ENCODE results near the gene MCEMP1.

The MCEMP1 gene

GRCh38 chr19:7699003-7699402, 22.1 kb downstream of the MCEMP1 start:
- no peak for DNase-seq

GRCh38 chr19:7699417-7700401, 22.8 kb downstream of the MCEMP1 start:
- DNase-seq, result no peak

GRCh38 chr19:7701049-7701653, 24.3 kb downstream of the MCEMP1 start:
- DNase-seq, result no peak

GRCh38 chr19:7701654-7702457, 25.0 kb downstream of the MCEMP1 start, which contains the start of gene FCER2:
Gene FCER2 (minus strand): TSS chr19:7702131. CDS start chr19:7699760, 2,371 bp downstream.
- DNase-seq, result no peak

GRCh38 chr19:7703332-7703731, 26.4 kb downstream of the MCEMP1 start:
- no peak for DNase-seq

GRCh38 chr19:7704280-7705060, 27.6 kb downstream of the MCEMP1 start:
- no peak for DNase-seq

- no peak for DNase-seq
Measured at GRCh38 chr19:7705387-7706187, 28.7 kb downstream of the MCEMP1 start.

- DNase-seq, result no peak
Measured at GRCh38 chr19:7706188-7706954, 29.5 kb downstream of the MCEMP1 start.

GRCh38 chr19:7706955-7707456, 30.1 kb downstream of the MCEMP1 start:
- DNase-seq, result no peak

- no peak for DNase-seq
Measured at GRCh38 chr19:7709932-7710460, 33.1 kb downstream of the MCEMP1 start.

- no peak for DNase-seq
Measured at GRCh38 chr19:7710616-7711015, 33.7 kb downstream of the MCEMP1 start.

GRCh38 chr19:7715671-7716070, 38.8 kb downstream of the MCEMP1 start:
- no peak for DNase-seq

- no peak for DNase-seq
Measured at GRCh38 chr19:7716762-7717161, 39.9 kb downstream of the MCEMP1 start.

- DNase-seq, result no peak
Measured at GRCh38 chr19:7718668-7719067, 41.8 kb downstream of the MCEMP1 start.

GRCh38 chr19:7720351-7720750, 43.5 kb downstream of the MCEMP1 start:
- no peak for DNase-seq

GRCh38 chr19:7722231-7722651, 45.4 kb downstream of the MCEMP1 start:
- DNase-seq, result no peak

GRCh38 chr19:7725791-7726190, 48.9 kb downstream of the MCEMP1 start:
- no peak for DNase-seq

GRCh38 chr19:7729211-7729610, 52.3 kb downstream of the MCEMP1 start:
- DNase-seq, result no peak

Data from 8988T (cell line).